Activated CD8-positive, alpha-beta memory T cell treated with anti-CD3 and anti-CD28 coated beads for 24 hours (primary cell): ENCODE results near the gene NKX1-1.
"Not testable (repeated sequence)": the region's sequence is repeated elsewhere in the genome, so short reads cannot be mapped to it uniquely, and the experiment has no call there.

ENCODE experiments used
- DNase-seq: peaks from one replicate; pipeline ENCODE4 v3.0.0-alpha.2; 2020

NKX1-1 gene

DNA sequence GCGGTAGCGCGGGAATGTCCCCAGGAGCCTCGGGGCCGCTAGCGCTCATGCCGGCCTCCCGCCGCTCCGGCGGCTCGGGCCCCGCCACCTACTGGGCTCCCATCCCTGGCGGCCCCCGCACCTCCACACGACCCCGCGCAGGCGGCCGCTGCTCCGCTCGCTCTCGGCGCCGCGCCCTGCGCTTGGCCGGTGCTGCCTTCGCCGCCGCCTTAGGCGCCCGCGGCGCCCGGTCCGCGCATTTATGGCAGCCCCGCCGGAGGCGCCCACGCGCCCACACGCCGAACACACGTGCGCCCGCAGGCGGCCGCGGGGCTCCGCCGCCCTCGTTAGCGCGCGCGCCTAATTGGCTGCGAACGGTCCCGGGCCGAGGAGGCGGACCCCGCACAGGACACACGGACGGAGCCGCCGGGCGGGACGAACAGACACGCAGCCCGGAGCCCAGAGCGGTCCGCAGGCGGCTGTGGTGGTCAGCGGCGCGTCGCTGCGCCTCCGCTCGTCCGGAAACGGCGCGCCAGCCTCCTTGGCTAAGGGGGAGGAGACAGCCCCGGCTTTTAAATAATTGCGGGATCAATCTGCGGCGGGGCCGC is at the start of gene NKX1-1:
Gene NKX1-1, minus strand, starts transcription at position 49 of the 587 bp plus-strand sequence. Its CDS starts 0 bp downstream, at position 49.
- peak; percentile 50 for DNase-seq

DNA sequence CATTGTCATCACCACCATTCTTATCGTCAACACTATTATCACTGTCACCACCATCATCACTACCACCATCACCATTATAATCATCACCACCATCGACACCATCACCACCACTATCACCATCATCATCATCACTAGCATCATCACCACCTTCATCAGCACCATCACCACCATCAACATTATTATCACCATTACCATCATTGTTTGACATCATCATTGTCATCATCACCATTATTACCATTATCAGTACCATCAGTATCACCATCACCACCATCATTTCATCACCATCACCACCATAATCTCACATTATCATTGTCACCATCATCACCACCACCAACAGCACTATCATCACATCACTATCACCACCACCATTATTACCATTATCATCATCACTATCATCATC is 47.5 kb upstream of the NKX1-1 start:
- DNase-seq, result no peak

DNA sequence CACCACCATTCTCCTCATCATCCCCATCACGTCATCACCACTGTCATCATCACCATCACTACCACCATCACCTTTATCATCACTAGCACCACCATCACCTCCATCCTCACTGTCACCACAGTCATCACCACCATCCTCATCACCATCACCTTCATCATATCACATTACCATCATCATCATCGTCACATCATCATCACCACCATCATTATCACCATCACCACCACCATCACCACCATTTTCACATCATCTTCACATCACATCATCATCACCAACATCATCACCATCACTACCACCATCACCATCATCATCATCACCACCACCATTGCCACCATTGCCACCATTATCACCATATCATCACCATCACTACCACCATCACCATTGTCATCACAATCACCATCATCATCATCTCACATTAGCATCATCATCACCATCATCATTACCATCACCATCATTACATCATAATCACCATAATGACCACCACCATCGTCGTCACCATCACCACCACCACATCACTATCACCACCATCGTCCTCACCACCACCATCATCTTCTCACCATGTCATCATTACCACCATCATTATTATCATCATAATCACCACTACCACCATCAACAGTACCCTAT is 46.3 kb upstream of the NKX1-1 start:
- no peak for DNase-seq

GRCh38 chr4:1451752-1452122 is 45.5 kb upstream of the NKX1-1 start:
- no peak for DNase-seq

GRCh38 chr4:1451106-1451751 is 45.0 kb upstream of the NKX1-1 start:
- no peak for DNase-seq

DNA sequence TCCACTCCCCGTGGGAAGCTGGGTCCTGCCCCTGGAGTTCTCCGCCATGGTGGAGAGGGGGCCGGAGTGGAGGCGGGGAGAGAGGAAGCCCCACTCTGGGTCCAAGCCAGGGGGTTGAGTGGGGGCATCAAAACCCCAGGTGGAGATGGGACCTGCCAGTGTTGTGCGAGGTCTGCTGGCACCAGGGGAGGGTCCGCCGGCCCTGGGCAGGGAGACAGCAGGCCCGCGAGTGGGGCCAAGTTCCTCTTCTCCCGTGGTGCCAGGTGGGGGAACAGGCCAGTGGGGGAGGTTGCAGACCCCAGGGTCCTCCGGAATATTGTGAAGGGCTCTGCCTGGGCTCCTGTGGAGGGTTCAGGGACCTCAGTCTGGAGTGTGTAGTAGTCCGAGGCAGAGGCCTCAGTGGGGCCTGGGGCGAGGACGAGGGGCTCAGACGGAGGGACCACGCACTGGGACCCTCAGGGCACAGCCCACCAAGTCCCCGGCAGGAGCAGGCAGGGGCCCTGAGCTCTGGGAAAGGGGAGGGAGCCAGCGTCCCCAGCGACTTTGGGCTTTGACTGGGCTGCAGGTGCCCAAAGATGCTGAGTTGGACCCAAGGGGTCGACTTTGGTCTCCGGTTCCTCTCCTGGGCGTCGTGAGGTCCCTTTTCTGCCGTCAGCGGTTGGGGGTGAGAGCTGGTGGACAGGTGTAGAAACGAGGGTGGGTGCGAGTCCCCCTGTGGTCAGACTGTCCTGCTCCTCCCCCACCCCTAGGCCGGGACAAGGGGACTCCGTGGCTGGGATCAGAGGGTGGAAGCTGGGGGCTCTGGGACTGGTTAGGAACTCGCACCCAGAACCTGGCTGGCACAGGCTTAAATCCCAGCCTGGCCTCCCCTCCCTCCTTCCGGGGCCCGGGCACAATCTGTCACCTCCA is 43.8 kb upstream of the NKX1-1 start:
- no peak for DNase-seq

- DNase-seq, result no peak
These were observed 43.2 kb upstream of the NKX1-1 start for GRCh38 chr4:1449475-1449832.

DNA sequence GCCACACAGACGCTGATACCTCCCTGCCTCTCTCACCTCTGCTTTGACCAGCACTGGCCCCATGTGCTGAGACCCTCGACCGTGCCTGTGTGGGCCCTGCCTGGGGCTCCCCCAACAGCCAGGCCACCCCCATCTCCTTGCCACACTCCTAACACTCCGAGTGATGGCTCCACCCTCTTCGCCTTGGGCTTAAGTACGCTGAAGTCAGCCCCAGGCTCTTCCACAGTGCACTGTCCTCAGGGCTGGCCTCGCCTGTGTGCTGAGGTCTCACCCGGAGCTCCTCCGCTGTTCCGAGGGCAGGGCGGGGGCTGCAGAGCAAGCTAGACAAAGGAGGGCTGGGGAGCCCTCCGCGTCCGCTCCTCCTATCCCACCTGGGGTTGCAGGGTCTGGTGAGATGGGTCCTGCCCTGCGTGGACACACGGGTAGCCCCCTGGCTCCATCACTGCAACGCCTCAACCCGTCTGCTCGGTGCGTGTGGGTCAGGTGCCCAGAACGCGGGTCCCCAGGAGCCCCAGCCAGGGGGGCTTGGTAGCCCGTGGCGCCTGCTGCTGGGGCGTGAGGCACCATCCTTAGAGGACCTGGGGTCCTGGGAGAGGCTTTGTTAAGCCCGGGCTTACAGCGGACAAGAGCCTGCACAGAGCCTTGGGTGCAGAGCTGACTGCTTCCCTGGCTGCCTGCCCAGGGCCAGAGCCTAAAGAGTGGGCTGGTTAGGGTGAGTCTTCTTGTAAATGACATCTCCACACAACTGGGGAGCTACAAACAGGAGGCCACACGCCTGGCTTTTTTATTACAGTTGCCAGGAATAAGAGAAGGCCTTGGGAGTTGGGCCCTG is 42.6 kb upstream of the NKX1-1 start:
- no peak for DNase-seq

- no peak for DNase-seq
These were observed 41.7 kb upstream of the NKX1-1 start for GRCh38 chr4:1447676-1448588.

DNA sequence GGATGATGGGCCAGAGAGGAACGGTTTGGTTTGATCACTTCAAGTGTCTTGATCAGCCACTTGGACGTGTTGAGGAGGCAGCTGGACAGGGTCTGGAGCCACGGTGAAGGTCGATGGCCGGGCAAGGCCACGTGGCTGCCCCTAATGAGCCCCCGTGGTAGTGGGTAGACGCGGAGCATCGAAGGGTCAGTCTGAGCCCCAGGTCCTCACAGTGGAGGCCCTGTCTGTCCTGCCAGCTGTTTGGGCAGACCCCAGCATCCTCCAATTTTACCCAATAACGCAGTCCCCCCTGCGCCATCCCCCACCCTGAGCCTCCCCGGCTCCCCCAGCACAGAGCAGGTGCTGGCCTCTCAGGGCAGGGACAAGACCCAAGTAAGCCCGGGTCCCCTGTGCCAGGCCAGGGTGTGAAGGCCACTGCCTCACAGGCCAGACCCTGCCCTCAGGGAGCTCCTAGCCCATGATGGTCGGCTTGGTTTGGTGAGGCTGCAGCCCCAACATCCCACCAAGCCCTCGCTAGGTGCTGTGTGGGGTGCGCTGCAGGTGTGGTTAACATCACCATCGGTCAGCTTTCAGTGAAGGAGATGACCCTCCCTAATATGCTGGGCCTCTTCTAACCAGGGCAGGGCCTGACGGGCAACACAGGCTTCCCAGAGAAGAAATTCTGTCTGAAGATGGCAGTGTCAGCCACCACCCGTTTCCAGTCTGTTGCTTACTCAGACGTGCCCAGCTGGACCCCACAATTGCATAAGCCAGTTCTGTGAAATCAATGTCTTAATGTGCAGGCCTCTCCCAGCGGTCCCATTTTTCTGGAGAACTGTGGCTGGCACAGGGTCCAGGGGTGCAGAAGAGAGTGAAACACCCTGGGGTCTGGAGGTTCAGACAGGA is 40.5 kb upstream of the NKX1-1 start:
- no peak for DNase-seq

DNA sequence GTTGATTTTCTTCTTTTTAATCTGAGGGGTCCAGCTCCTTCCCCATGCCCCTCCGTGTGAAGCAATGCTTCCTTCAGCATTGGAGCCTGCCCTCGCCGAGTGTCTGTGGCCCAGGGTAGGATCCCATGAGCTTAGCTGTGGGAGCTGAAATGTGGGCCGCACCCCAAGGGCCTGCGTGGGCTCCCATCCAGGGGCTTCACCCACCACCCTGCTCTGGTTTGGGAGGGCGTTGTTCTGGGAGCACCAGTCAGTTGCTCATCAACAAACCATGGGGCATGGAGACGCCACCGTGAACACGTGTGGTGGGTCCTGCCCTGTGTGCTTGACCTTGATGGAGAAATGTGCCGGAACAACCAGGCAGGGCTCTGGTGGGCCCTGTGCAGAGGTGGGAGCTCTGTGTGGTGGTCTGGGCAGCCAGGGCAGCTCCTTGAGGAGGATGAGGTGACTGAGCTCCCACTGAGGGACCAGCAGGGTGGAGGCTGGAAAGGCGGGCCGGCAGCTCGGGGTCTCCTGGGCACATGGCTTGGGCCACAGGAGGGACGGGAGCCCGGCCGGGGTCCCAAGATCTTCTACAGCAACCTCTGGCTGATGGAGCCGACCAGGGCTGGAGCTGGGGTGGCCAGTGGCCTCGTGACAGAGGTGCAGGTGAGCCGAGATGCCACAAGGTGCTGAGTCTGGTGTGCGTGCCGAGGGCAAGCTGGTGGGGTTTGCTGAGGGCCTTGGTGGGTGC is 39.6 kb upstream of the NKX1-1 start:
- DNase-seq, result peak; percentile 43

DNA sequence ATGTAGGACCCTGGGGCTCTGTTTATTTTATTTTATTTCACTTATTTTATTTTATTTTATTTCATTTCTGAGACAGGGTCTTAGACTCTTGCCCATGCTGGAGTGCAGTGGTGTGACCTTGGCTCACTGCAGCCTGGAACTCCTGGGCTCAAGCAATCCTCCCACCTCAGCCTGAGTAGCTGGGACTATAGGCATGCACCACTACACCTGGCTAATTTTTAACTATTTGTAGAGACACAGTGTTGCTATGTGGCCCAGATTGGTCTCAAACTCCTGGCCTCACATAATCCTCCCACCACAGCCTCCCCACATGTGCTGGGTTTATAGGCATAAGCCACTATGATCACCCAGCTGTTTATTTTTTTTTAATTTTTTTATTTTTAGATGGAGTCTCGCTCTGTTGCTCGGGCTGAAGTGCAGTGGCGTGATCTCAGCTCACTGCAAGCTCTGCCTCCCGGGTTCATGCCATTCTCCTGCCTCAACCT is 37.5 kb upstream of the NKX1-1 start:
- DNase-seq, result not testable (repeated sequence)

GRCh38 chr4:1427010-1427409 is 20.8 kb upstream of the NKX1-1 start:
- DNase-seq, result no peak

DNA sequence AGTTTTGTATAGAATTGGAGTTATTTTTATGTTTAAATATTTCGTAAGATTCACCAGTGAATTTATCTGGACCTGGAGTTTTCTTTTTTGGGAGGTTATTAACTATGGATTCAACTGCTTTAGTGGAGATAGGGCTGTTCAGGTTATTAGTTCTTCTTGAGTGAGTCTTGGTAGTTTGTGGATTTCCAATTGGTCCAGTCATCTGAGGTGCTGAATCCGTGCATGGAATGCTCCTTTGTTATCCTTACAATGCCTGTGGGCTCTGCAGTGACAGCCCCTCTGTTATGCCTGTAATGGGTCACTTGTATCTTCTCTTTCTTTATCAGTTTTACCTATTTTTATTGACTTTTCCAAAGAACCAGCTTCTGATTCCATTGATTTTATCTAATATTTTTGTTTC is 15.4 kb upstream of the NKX1-1 start:
- DNase-seq, result no peak

GRCh38 chr4:1419708-1420107 is 13.5 kb upstream of the NKX1-1 start:
- DNase-seq, result no peak

GRCh38 chr4:1418494-1419285 is 12.4 kb upstream of the NKX1-1 start:
- no peak for DNase-seq

GRCh38 chr4:1417522-1418390 is 11.5 kb upstream of the NKX1-1 start:
- no peak for DNase-seq

DNA sequence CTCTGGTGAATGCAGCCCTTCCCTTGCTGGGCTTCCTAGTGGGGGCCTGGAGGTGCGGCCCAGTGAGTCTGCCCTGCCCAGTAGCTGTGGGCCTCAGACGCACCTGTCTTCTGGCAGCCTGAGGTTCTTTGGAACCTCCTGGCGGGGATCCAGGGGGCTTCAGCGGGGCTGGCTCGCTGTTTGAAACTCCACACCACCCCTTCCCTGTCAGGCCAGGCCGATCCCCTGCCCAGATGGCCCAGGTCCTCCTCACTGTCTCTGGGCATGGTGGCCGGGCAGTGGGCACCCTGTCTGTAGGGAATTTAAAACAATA is 10.7 kb upstream of the NKX1-1 start:
- no peak for DNase-seq
